Endothelial cell (in vitro differentiated cells): ENCODE data around the gene NRTN. TPM values are rescaled to one million over a fixed set of nuclear protein-coding genes. Genes with fewer than 3 reads are reported as not detected.
"Not testable (repeated sequence)": the region's sequence is repeated elsewhere in the genome, so short reads cannot be mapped to it uniquely, and the experiment has no call there.

ENCODE experiments used
- DNase-seq: peaks from one replicate; pipeline ENCODE4 v3.0.0; 2021; ENCODE audit warnings: low spot score
- H3K27ac Mint-ChIP-seq: one replicate; pipeline ENCODE4 v1.8.0; 2021; ENCODE audit warnings: mixed read lengths, inconsistent platforms; ENCODE audit not compliant: unreplicated experiment
- H3K27me3 Mint-ChIP-seq: one replicate; pipeline ENCODE4 v1.8.0; 2021; ENCODE audit warnings: mild to moderate bottlenecking, moderate library complexity, mixed read lengths, inconsistent platforms; ENCODE audit not compliant: unreplicated experiment
- H3K36me3 Mint-ChIP-seq: one replicate; pipeline ENCODE4 v1.8.0; 2021; ENCODE audit warnings: mild to moderate bottlenecking, low read depth, mixed read lengths, inconsistent platforms; ENCODE audit not compliant: unreplicated experiment
- H3K4me1 Mint-ChIP-seq: one replicate; pipeline ENCODE4 v1.8.0; 2021; ENCODE audit warnings: mild to moderate bottlenecking, mixed read lengths, inconsistent platforms; ENCODE audit not compliant: unreplicated experiment
- H3K4me3 Mint-ChIP-seq: one replicate; pipeline ENCODE4 v1.8.0; 2021; ENCODE audit warnings: mild to moderate bottlenecking, mixed read lengths, inconsistent platforms; ENCODE audit not compliant: unreplicated experiment
- H3K9me3 Mint-ChIP-seq: one replicate; pipeline ENCODE4 v1.8.0; 2021; ENCODE audit warnings: mixed read lengths, inconsistent platforms; ENCODE audit not compliant: unreplicated experiment
- total RNA-seq: library from RNA; stranded (reverse); fragmentation: NEBNext Ultra II Directional; extraction: Animal tissue kit (Norgen Biotek cat#: 25700); gene quantifications from one replicate; pipeline ENCODE4 v1.2.1, GENCODE V29; 2021; ENCODE audit not compliant: unreplicated experiment
- TF ChIP-seq, protein P1 (sequence below): fragments of 200-600 bp; sonication (generic); IDR thresholded peaks from one replicate; pipeline ENCODE4 v1.5.0; 2021; ENCODE audit warnings: antibody characterized with exemption; ENCODE audit not compliant: unreplicated experiment

The NRTN gene
- total RNA-seq, 1 donor from 2014 or later: 0.56 TPM

DNA sequence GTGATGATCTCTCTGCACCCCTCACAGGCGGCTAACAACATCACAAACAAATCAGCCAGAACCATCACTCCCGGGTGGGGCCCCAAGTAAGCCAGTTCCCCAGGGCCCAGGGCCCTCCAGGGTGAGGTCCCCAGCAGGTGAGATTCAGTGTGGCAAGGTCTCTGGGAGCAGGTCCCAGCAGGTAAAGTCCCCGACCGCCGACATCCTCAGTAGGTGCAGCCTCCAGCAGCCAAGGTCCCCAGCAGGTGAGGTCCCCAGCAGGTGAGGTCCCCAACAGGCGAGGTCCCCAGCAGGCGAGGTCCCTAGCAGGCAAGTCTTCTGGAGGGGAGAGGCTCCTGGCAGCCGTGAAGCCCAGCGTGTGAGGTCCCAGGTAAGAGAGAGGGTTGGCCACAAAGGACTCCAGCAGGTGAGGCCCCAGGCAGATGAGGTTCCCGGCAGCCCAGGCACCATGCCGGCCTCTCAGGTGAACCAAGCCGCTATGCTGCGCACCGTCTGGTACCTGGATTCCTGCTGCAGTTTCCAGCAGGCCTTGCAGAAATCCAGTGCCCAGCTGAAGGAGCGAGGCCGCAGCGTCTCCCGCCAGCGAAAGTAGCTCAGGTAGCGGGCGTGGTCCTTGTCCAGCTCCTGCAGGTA is 38.5 kb downstream of the NRTN start:
- Mint-ChIP-seq H3K9me3 (no peaks in the 10 kb centered on the region), H3K36me3 (no peaks in the 10 kb centered on the region), H3K4me3 (no peak overlapping the region), H3K27ac (no peak overlapping the region), H3K27me3 (peaks cover 5% of the 10 kb centered on the region), H3K4me1 (no peaks in the 10 kb centered on the region)
- no peak for DNase-seq
- TF ChIP-seq, protein P1, sequence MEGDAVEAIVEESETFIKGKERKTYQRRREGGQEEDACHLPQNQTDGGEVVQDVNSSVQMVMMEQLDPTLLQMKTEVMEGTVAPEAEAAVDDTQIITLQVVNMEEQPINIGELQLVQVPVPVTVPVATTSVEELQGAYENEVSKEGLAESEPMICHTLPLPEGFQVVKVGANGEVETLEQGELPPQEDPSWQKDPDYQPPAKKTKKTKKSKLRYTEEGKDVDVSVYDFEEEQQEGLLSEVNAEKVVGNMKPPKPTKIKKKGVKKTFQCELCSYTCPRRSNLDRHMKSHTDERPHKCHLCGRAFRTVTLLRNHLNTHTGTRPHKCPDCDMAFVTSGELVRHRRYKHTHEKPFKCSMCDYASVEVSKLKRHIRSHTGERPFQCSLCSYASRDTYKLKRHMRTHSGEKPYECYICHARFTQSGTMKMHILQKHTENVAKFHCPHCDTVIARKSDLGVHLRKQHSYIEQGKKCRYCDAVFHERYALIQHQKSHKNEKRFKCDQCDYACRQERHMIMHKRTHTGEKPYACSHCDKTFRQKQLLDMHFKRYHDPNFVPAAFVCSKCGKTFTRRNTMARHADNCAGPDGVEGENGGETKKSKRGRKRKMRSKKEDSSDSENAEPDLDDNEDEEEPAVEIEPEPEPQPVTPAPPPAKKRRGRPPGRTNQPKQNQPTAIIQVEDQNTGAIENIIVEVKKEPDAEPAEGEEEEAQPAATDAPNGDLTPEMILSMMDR: no peak

DNA sequence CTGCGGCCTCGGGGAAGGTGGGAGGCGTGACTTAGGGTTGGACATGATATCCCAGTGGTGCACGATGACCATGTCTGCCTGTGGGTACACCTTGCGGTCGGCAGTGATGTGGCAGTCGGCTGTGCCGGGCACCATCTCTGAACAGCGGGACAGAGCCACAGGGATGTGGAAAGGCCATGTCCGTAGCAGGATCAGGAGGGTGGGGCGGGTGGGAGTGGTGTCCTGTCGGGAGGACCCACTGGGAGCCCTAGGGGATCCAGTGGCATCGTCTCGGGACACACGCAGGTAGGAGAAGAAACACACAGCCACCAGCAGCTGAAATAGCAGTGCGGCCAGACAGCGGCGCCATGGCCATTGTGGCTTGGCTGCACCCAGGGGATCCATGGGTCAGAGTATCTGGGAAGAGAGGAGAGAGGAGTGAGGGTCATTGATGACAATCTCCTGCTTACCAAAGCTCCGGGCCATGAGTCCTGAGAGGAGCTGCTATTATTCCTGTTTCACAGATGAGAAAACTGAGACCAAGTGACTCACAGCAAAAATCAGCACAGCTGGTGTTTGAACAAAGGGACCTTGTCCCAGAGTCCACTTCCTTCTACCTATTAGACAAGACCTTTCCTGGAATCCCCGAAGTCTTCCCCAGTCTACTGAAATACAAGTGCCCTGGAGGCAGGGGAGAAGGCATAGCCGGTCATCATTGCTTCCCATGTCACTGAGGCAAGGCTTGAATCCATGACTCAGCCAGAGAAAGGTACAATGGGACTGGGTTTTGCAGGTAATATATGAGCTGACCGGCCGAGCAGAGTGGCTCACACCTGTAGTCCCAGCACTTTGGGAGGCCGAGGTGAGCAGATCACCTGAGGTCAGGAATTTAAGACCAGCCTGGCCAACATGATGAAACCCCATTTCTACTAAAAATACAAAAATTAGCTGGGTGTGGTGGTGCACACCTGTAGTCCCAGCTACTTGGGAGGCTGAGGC is 39.9 kb downstream of the NRTN start:
- TF ChIP-seq, protein P1: no peak
- DNase-seq: no peak
- H3K9me3 Mint-ChIP-seq: no peaks in the 10 kb centered on the region
- no peaks in the 10 kb centered on the region for H3K36me3 Mint-ChIP-seq
- H3K4me3 Mint-ChIP-seq: no peak overlapping the region
- peaks cover 5% of the 10 kb centered on the region for H3K27me3 Mint-ChIP-seq
- H3K4me1 Mint-ChIP-seq: no peaks in the 10 kb centered on the region
- no peak overlapping the region for H3K27ac Mint-ChIP-seq

DNA sequence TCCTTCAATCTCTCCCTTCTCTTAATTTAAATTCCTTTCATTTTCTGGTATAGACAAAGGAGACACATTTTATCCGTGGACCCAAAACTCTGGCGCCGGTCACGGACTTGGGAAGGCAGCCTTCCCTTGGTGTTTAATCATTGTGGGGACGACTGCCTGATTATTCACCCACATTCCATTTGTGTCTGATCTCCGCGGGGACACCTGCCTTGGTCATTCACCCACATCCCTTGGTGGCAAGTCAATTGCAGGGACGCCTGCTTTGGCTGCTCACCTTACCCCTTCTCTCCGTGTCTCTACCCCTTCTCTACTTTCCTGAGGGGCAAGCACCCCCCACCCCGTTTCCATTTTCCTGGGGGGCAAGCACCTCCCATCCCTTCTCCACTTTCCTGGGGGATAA is 43.0 kb downstream of the NRTN start:
- not testable (repeated sequence) for H3K9me3 Mint-ChIP-seq, H3K36me3 Mint-ChIP-seq, H3K27ac Mint-ChIP-seq, H3K4me1 Mint-ChIP-seq, H3K4me3 Mint-ChIP-seq, H3K27me3 Mint-ChIP-seq, DNase-seq

- H3K9me3 Mint-ChIP-seq, H3K27ac Mint-ChIP-seq, DNase-seq, H3K4me1 Mint-ChIP-seq, H3K36me3 Mint-ChIP-seq, H3K4me3 Mint-ChIP-seq, H3K27me3 Mint-ChIP-seq: not testable (repeated sequence)
Observed at GRCh38 chr19:5848621-5849020, 43.8 kb downstream of the NRTN start.

- Mint-ChIP-seq H3K9me3 (no peaks in the 10 kb centered on the region), H3K4me3 (no peak overlapping the region), H3K36me3 (no peaks in the 10 kb centered on the region), H3K27ac (no peak overlapping the region), H3K4me1 (peaks cover 6% of the 10 kb centered on the region), H3K27me3 (peaks cover 4% of the 10 kb centered on the region)
- TF ChIP-seq, protein P1: no peak
- DNase-seq: no peak
Observed at GRCh38 chr19:5850189-5850588, 45.3 kb downstream of the NRTN start.
